ENCODE results near the gene MDGA2.

- TF ChIP-seq SUZ12 (IDR thresholded peaks at IDR 0.05; ENCODE audit: low read length) (no peak), SP1 (IDR thresholded peaks at IDR 0.05; ENCODE audit: low read depth, low read length) (no peak)
Measured at GRCh38 chr14:47020500-47020899, 654.9 kb downstream of the MDGA2 start.

Data from H1 (cell line).